Neuronal stem cell (in vitro differentiated cells): ENCODE data around the gene ZDHHC9.
A peak's percentile ranks its signal among the peaks of the same experiment; 100 is the strongest.

Source experiments
- DNase-seq: peaks from one replicate; pipeline ENCODE4 v3.0.0-alpha.2; 2013; ENCODE audit warnings: low spot score
- H2AFZ ChIP-seq: one replicate; pipeline ENCODE4 v1.6.1; 2013; ENCODE audit warnings: mild to moderate bottlenecking, low read length, inconsistent platforms
- H2AK5ac ChIP-seq: 2 replicates; pipeline ENCODE4 v1.6.1; 2013; ENCODE audit warnings: low read depth, mild to moderate bottlenecking, inconsistent platforms, low read length, moderate library complexity, mixed read lengths
- H2BK120ac ChIP-seq: 2 replicates; pipeline ENCODE4 v1.6.1; 2013; ENCODE audit warnings: low read depth, mild to moderate bottlenecking, inconsistent platforms, low read length, moderate library complexity, mixed read lengths
- H2BK12ac ChIP-seq: one replicate; pipeline ENCODE4 v1.6.1; 2013; ENCODE audit warnings: low read length, inconsistent platforms
- H2BK15ac ChIP-seq: 2 replicates; pipeline ENCODE4 v1.6.1; 2013; ENCODE audit warnings: mild to moderate bottlenecking, low read length, inconsistent platforms, mixed read lengths
- H2BK5ac ChIP-seq: one replicate; pipeline ENCODE4 v1.6.1; 2013; ENCODE audit warnings: inconsistent platforms, mild to moderate bottlenecking, low read length, moderate library complexity
- H3K14ac ChIP-seq: one replicate; pipeline ENCODE4 v1.6.1; 2013; ENCODE audit warnings: low read length, inconsistent platforms
- H3K18ac ChIP-seq: 2 replicates; pipeline ENCODE4 v1.6.1; 2013; ENCODE audit warnings: low read length, inconsistent platforms
- H3K23ac ChIP-seq: 2 replicates; pipeline ENCODE4 v1.6.1; 2013; ENCODE audit warnings: low read depth, mild to moderate bottlenecking, mixed read lengths, low read length, inconsistent platforms; ENCODE audit not compliant: poor library complexity
- H3K27ac ChIP-seq: replicated peaks from 3 replicates; pipeline ENCODE4 v1.5.1; 2013; ENCODE audit warnings: low read length, inconsistent platforms
- H3K27me3 ChIP-seq, 3 experiments: 2 replicates each; pipeline ENCODE4 v1.6.1; 2013; ENCODE audit warnings: low read length in 3 of 3, mild to moderate bottlenecking in 2 of 3, inconsistent platforms in 1 of 3, low read depth in 1 of 3, mixed read lengths in 1 of 3, moderate library complexity in 1 of 3; ENCODE audit not compliant: control insufficient read depth in 3 of 3, insufficient read depth in 3 of 3
- H3K36me3 ChIP-seq, 2 donors: replicated peaks in 1 of 2; 2 replicates each; pipeline ENCODE4 v1.6.1; 2013; ENCODE audit warnings: low read length in 2 of 2; ENCODE audit not compliant: control insufficient read depth in 2 of 2, insufficient read depth in 2 of 2
- H3K4ac ChIP-seq: 2 replicates; pipeline ENCODE4 v1.6.1; 2013; ENCODE audit warnings: inconsistent platforms, mild to moderate bottlenecking, low read length, moderate library complexity
- H3K4me1 ChIP-seq, 2 donors: 1 replicate in 1 of 2; 2 replicates in 1 of 2; pipeline ENCODE4 v1.6.1; 2013; ENCODE audit warnings: low read length in 2 of 2, low read depth in 1 of 2; ENCODE audit not compliant: control insufficient read depth in 2 of 2, insufficient read depth in 1 of 2
- H3K4me2 ChIP-seq: one replicate; pipeline ENCODE4 v1.6.1; 2013; ENCODE audit warnings: mild to moderate bottlenecking, low read length, inconsistent platforms; ENCODE audit not compliant: insufficient read depth, poor library complexity, severe bottlenecking
- H3K4me3 ChIP-seq, 2 donors: 2 replicates each; pipeline ENCODE4 v1.5.1; 2013; ENCODE audit warnings: low read length in 2 of 2, mild to moderate bottlenecking in 2 of 2, inconsistent platforms in 1 of 2, moderate library complexity in 1 of 2
- H3K79me1 ChIP-seq: one replicate; pipeline ENCODE4 v1.6.1; 2013; ENCODE audit warnings: low read depth, mild to moderate bottlenecking, inconsistent platforms, low read length, moderate library complexity
- H3K9ac ChIP-seq: one replicate; pipeline ENCODE4 v1.6.1; 2013; ENCODE audit warnings: mild to moderate bottlenecking, low read depth, low read length, inconsistent platforms; ENCODE audit not compliant: poor library complexity
- H3K9me3 ChIP-seq, 2 donors: replicated peaks in 1 of 2; 2 replicates each; pipeline versions ENCODE3 to v1.6.1; 2013; ENCODE audit warnings: low read length in 2 of 2, mild to moderate bottlenecking in 2 of 2, inconsistent platforms in 1 of 2, low read depth in 1 of 2, mixed read lengths in 1 of 2, moderate library complexity in 1 of 2; ENCODE audit not compliant: control insufficient read depth in 2 of 2, insufficient read depth in 1 of 2
- H4K8ac ChIP-seq: one replicate; pipeline ENCODE4 v1.6.1; 2013; ENCODE audit warnings: low read depth, mild to moderate bottlenecking, inconsistent platforms, low read length, moderate library complexity
- H4K91ac ChIP-seq: one replicate; pipeline ENCODE4 v1.6.1; 2013; ENCODE audit warnings: low read length, low read depth, mild to moderate bottlenecking, inconsistent platforms; ENCODE audit not compliant: poor library complexity
- WGBS, 2 donors: extraction: QIAGEN DNeasy Blood & Tissue Kit; methylation state at CpG; one replicate each; pipeline ENCODE4 v1.1.7; 2013; ENCODE audit warnings: missing lambda C conversion rate in 2 of 2, mixed read lengths in 1 of 2; ENCODE audit not compliant: insufficient read length in 2 of 2, insufficient replicate concordance in 1 of 2; ENCODE audit errors: extremely low coverage in 2 of 2; 5-methylcytosine and 5-hydroxymethylcytosine counted together

The ZDHHC9 gene

GRCh38 chrX:129808158-129808828 is 35.4 kb downstream of the ZDHHC9 start:
- Histone ChIP-seq H3K23ac (no peak overlapping the region), H3K4me3 (no peak overlapping the region), H3K36me3 (peaks cover 8 to 40% of the 10 kb centered on the region in 2 donors), H3K18ac (no peak overlapping the region), H4K91ac (no peak overlapping the region), H2AK5ac (no peak overlapping the region), H2AFZ (no peak overlapping the region), H2BK12ac (no peak overlapping the region), H3K27me3 (no peaks in the 10 kb centered on the region), H3K14ac (no peak overlapping the region), H3K9me3 (peaks cover 0 to 11% of the 10 kb centered on the region in 2 donors), H2BK15ac (no peak overlapping the region), H3K9ac (no peak overlapping the region), H3K27ac (no peak overlapping the region), H3K4me2 (no peak overlapping the region), H4K8ac (no peak overlapping the region), H3K79me1 (no peaks in the 10 kb centered on the region), H2BK5ac (no peak overlapping the region), H3K4me1 (peaks cover 3% of the 10 kb centered on the region in 2 donors), H2BK120ac (no peak overlapping the region), H3K4ac (no peak overlapping the region)
- no CpG with 5 or more reads among the region's 2 CpGs for WGBS, 2 donors
- no peak for DNase-seq

DNA sequence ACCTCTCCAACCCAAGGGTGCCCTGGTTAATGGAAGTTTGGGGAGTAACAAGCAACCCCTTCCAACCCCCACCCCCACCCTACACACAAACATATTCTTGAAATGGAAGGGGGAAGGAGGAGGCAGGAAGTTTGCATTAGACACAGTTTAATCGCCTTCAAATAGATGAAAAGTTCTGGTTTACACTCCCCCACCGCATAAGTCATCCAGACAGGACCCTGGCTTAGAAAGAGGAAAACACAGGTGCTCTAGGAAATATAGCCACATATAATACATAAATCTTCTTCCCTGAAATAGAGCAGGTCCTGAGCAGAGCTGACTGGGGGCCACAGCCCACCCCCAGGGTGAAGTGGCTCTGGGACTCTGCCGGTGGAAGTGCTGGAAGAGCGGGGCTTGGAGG is 38.9 kb downstream of the ZDHHC9 start:
- Histone ChIP-seq H2BK12ac (no peak overlapping the region), H2BK5ac (no peak overlapping the region), H3K14ac (no peak overlapping the region), H3K4me3 (no peak overlapping the region), H4K91ac (no peak overlapping the region), H2BK120ac (no peak overlapping the region), H4K8ac (no peak overlapping the region), H3K79me1 (no peaks in the 10 kb centered on the region), H3K9ac (no peak overlapping the region), H3K23ac (no peak overlapping the region), H3K4me2 (no peak overlapping the region), H3K4me1 (peaks cover 3 to 5% of the 10 kb centered on the region in 2 donors), H3K18ac (no peak overlapping the region), H3K4ac (no peak overlapping the region), H3K27ac (no peak overlapping the region), H3K27me3 (no peaks in the 10 kb centered on the region), H2AK5ac (no peak overlapping the region), H3K9me3 (peaks cover 0 to 11% of the 10 kb centered on the region in 2 donors), H2AFZ (no peak overlapping the region), H3K36me3 (peaks cover 0 to 16% of the 10 kb centered on the region in 2 donors), H2BK15ac (no peak overlapping the region)
- no CpG with 5 or more reads among the region's 4 CpGs for WGBS, 2 donors
- no peak for DNase-seq

DNA sequence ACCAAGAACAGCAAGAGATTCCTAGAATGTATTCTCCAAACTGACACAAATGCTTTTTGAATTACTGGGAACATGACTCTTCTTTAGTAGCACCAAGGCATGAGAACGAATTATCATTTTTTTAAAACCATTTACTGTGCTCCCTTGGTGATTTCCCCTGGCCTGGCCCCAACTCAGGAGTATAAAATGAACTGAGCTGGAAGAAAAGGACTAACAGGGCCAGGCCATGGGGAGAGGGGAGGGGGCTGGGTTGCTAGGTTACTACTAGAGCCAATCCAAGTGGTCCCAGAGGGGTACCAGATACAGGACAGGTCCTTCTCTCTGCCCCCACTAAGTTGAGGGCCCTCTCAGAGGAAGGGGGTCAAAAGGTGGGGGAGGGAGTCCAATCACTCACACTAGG is 40.8 kb downstream of the ZDHHC9 start:
- Histone ChIP-seq H3K4me1 (peaks cover 3 to 5% of the 10 kb centered on the region in 2 donors), H2BK120ac (no peak overlapping the region), H3K9ac (no peak overlapping the region), H4K8ac (no peak overlapping the region), H3K14ac (no peak overlapping the region), H3K79me1 (no peaks in the 10 kb centered on the region), H3K18ac (no peak overlapping the region), H2BK15ac (no peak overlapping the region), H3K4ac (no peak overlapping the region), H2BK12ac (no peak overlapping the region), H3K27ac (no peak overlapping the region), H2AK5ac (no peak overlapping the region), H3K36me3 (peaks cover 3 to 7% of the 10 kb centered on the region in 2 donors), H3K4me3 (no peak overlapping the region), H2BK5ac (no peak overlapping the region), H2AFZ (no peak overlapping the region), H3K27me3 (no peaks in the 10 kb centered on the region), H3K23ac (no peak overlapping the region), H3K4me2 (peak overlapping the region; percentile 18), H4K91ac (no peak overlapping the region), H3K9me3 (no peaks in the 10 kb centered on the region)
- DNase-seq = peak; percentile 8
- WGBS, 2 donors = no CpG with 5 or more reads among the region's 1 CpG

- Histone ChIP-seq H3K14ac (no peak overlapping the region), H3K23ac (no peak overlapping the region), H3K9ac (no peak overlapping the region), H3K4me3 (no peak overlapping the region), H4K8ac (no peak overlapping the region), H3K18ac (no peak overlapping the region), H2AFZ (no peak overlapping the region), H2BK5ac (no peak overlapping the region), H3K36me3 (peaks cover 0 to 3% of the 10 kb centered on the region in 2 donors), H3K4ac (no peak overlapping the region), H3K27ac (no peak overlapping the region), H4K91ac (no peak overlapping the region), H3K4me2 (no peak overlapping the region), H2AK5ac (no peak overlapping the region), H3K4me1 (peaks cover 3 to 5% of the 10 kb centered on the region in 2 donors), H2BK12ac (no peak overlapping the region), H3K27me3 (no peaks in the 10 kb centered on the region), H3K9me3 (no peaks in the 10 kb centered on the region), H3K79me1 (no peaks in the 10 kb centered on the region), H2BK15ac (no peak overlapping the region), H2BK120ac (no peak overlapping the region)
- no CpG with 5 or more reads among the region's 4 CpGs for WGBS, 2 donors
- DNase-seq = no peak
Measured at GRCh38 chrX:129800186-129800585, 43.5 kb downstream of the ZDHHC9 start.
